Effector memory CD8-positive, alpha-beta T cell (primary cell): ENCODE results near the gene CHD2.

Experiments used
- ATAC-seq: fragments of 150-1000 bp; cut with Tn5 transposase; replicated peaks from 2 replicates; pipeline ENCODE4 v1.10.0; 2021; ENCODE audit warnings: mild to moderate bottlenecking, moderate library complexity
- DNase-seq, 3 experiments: peaks; one replicate each; pipeline ENCODE4 v3.0.0; 2021
- H3K27ac Mint-ChIP-seq, 2 donors: one replicate each; pipeline ENCODE4 v1.8.0; 2022; ENCODE audit warnings: mild to moderate bottlenecking in 2 of 2, mixed read lengths in 2 of 2, moderate library complexity in 2 of 2
- H3K27me3 Mint-ChIP-seq, 2 donors: one replicate each; pipeline ENCODE4 v1.8.0; 2022; ENCODE audit warnings: mixed read lengths in 2 of 2
- H3K36me3 Mint-ChIP-seq: one replicate; pipeline ENCODE4 v1.8.0; 2022; ENCODE audit warnings: mild to moderate bottlenecking, moderate library complexity, mixed read lengths; ENCODE audit not compliant: insufficient read depth
- H3K4me1 Mint-ChIP-seq, 2 donors: one replicate each; pipeline ENCODE4 v1.8.0; 2022; ENCODE audit warnings: low read depth in 2 of 2, mixed read lengths in 2 of 2
- H3K4me3 Mint-ChIP-seq, 2 donors: one replicate each; pipeline ENCODE4 v1.8.0; 2022; ENCODE audit warnings: mild to moderate bottlenecking in 2 of 2, mixed read lengths in 2 of 2, moderate library complexity in 2 of 2
- H3K9me3 Mint-ChIP-seq, 2 donors: one replicate each; pipeline ENCODE4 v1.8.0; 2022; ENCODE audit warnings: mixed read lengths in 2 of 2

CHD2 gene

GRCh38 chr15:92974183-92974915 lies 74.2 kb downstream of the CHD2 start:
- DNase-seq (no peak), ATAC-seq (no peak)
- Mint-ChIP-seq H3K36me3 (peaks cover 70% of the 10 kb centered on the region), H3K27ac (peak overlapping the region; percentile 7 to 82), H3K27me3 (no peaks in the 10 kb centered on the region), H3K4me3 (no peak overlapping the region), H3K9me3 (no peaks in the 10 kb centered on the region), H3K4me1 (peaks cover 9 to 40% of the 10 kb centered on the region in 2 donors)

GRCh38 chr15:92979011-92979701 lies 79.0 kb downstream of the CHD2 start:
- DNase-seq (no peak), ATAC-seq (no peak)
- peaks cover 9 to 23% of the 10 kb centered on the region in 2 donors for H3K4me1 Mint-ChIP-seq
- peaks cover 22% of the 10 kb centered on the region for H3K36me3 Mint-ChIP-seq
- no peaks in the 10 kb centered on the region for H3K9me3 Mint-ChIP-seq
- no peak overlapping the region for H3K4me3 Mint-ChIP-seq
- peak overlapping the region; percentile 27 to 85 for H3K27ac Mint-ChIP-seq
- no peaks in the 10 kb centered on the region for H3K27me3 Mint-ChIP-seq

GRCh38 chr15:92981333-92981732 lies 81.2 kb downstream of the CHD2 start:
- DNase-seq, result no peak

GRCh38 chr15:92984161-92984560 lies 84.0 kb downstream of the CHD2 start:
- peaks cover 37% of the 10 kb centered on the region for H3K36me3 Mint-ChIP-seq
- DNase-seq (no peak), ATAC-seq (no peak)
- peak overlapping the region; percentile 7 to 12 for H3K27ac Mint-ChIP-seq
- no peak overlapping the region for H3K4me3 Mint-ChIP-seq
- peaks cover 9 to 16% of the 10 kb centered on the region in 2 donors for H3K4me1 Mint-ChIP-seq
- H3K9me3 Mint-ChIP-seq, result no peaks in the 10 kb centered on the region
- no peaks in the 10 kb centered on the region for H3K27me3 Mint-ChIP-seq

More at GRCh38 chr15:92981333-92981732, 81.2 kb downstream of the CHD2 start:
- ATAC-seq, result no peak
- Mint-ChIP-seq H3K9me3 (no peaks in the 10 kb centered on the region), H3K27ac (no peak overlapping the region), H3K36me3 (peaks cover 15% of the 10 kb centered on the region), H3K27me3 (no peaks in the 10 kb centered on the region), H3K4me1 (peaks cover 12 to 14% of the 10 kb centered on the region in 2 donors), H3K4me3 (no peak overlapping the region)

GRCh38 chr15:92989470-92989869 lies 89.3 kb downstream of the CHD2 start:
- DNase-seq, result no peak
- Mint-ChIP-seq H3K27ac (peak overlapping the region; percentile 24 to 75), H3K4me1 (peaks cover 17 to 33% of the 10 kb centered on the region in 2 donors), H3K27me3 (no peaks in the 10 kb centered on the region), H3K36me3 (peaks cover 83% of the 10 kb centered on the region), H3K4me3 (no peak overlapping the region), H3K9me3 (no peaks in the 10 kb centered on the region)
- ATAC-seq, result no peak

GRCh38 chr15:92990031-92990430 lies 89.9 kb downstream of the CHD2 start:
- Mint-ChIP-seq H3K9me3 (no peaks in the 10 kb centered on the region), H3K4me3 (no peak overlapping the region), H3K27ac (peak overlapping the region in 1 of 2 donors; percentile 24), H3K27me3 (no peaks in the 10 kb centered on the region), H3K4me1 (peaks cover 17 to 36% of the 10 kb centered on the region in 2 donors), H3K36me3 (peaks cover 86% of the 10 kb centered on the region)
- ATAC-seq (no peak), DNase-seq (no peak)

- Mint-ChIP-seq H3K27me3 (no peaks in the 10 kb centered on the region), H3K4me3 (no peak overlapping the region), H3K36me3 (peaks cover 90% of the 10 kb centered on the region), H3K4me1 (peaks cover 12 to 31% of the 10 kb centered on the region in 2 donors), H3K27ac (peak overlapping the region; percentile 23 to 88), H3K9me3 (no peaks in the 10 kb centered on the region)
- no peak for ATAC-seq
- DNase-seq, result no peak
These were observed 92.6 kb downstream of the CHD2 start for GRCh38 chr15:92992720-92993119.

GRCh38 chr15:92997821-92998220 lies 97.7 kb downstream of the CHD2 start:
- no peak for ATAC-seq
- H3K36me3 Mint-ChIP-seq, result peaks cover 89% of the 10 kb centered on the region

GRCh38 chr15:93001156-93001555 lies 101.0 kb downstream of the CHD2 start:
- H3K9me3 Mint-ChIP-seq, result no peaks in the 10 kb centered on the region
- no peak for ATAC-seq
- H3K4me3 Mint-ChIP-seq, result no peak overlapping the region
- peaks cover 95% of the 10 kb centered on the region for H3K36me3 Mint-ChIP-seq
- H3K27me3 Mint-ChIP-seq, result no peaks in the 10 kb centered on the region
- DNase-seq, result no peak
- peaks cover 3 to 10% of the 10 kb centered on the region in 2 donors for H3K4me1 Mint-ChIP-seq
- H3K27ac Mint-ChIP-seq, result peak overlapping the region in 1 of 2 donors; percentile 32

More at GRCh38 chr15:92997821-92998220, 97.7 kb downstream of the CHD2 start:
- H3K27ac Mint-ChIP-seq, result peak overlapping the region; percentile 17 to 81
- no peak for DNase-seq
- no peak overlapping the region for H3K4me3 Mint-ChIP-seq
- H3K9me3 Mint-ChIP-seq, result no peaks in the 10 kb centered on the region
- peaks cover 5 to 15% of the 10 kb centered on the region in 2 donors for H3K4me1 Mint-ChIP-seq
- H3K27me3 Mint-ChIP-seq, result no peaks in the 10 kb centered on the region

- Mint-ChIP-seq H3K9me3 (no peaks in the 10 kb centered on the region), H3K27me3 (no peaks in the 10 kb centered on the region), H3K27ac (peak overlapping the region; percentile 24 to 32), H3K4me1 (peaks cover 3 to 14% of the 10 kb centered on the region in 2 donors), H3K4me3 (no peak overlapping the region), H3K36me3 (peaks cover 95% of the 10 kb centered on the region)
- ATAC-seq, result no peak
- DNase-seq, result no peak
These were observed 101.8 kb downstream of the CHD2 start for GRCh38 chr15:93001881-93002280.

- ATAC-seq (no peak), DNase-seq (no peak)
- no peak overlapping the region for H3K4me3 Mint-ChIP-seq
- H3K9me3 Mint-ChIP-seq, result no peaks in the 10 kb centered on the region
- H3K4me1 Mint-ChIP-seq, result peaks cover 6 to 10% of the 10 kb centered on the region in 2 donors
- H3K27me3 Mint-ChIP-seq, result no peaks in the 10 kb centered on the region
- H3K27ac Mint-ChIP-seq, result peak overlapping the region in 1 of 2 donors; percentile 7
- peaks cover 91% of the 10 kb centered on the region for H3K36me3 Mint-ChIP-seq
These were observed 105.0 kb downstream of the CHD2 start for GRCh38 chr15:93005133-93005532.

GRCh38 chr15:93007994-93008393 lies 107.9 kb downstream of the CHD2 start:
- ATAC-seq (no peak), DNase-seq (no peak)
- H3K9me3 Mint-ChIP-seq, result no peaks in the 10 kb centered on the region
- peak overlapping the region in 1 of 2 donors; percentile 44 for H3K27ac Mint-ChIP-seq
- no peaks in the 10 kb centered on the region for H3K27me3 Mint-ChIP-seq
- peaks cover 93% of the 10 kb centered on the region for H3K36me3 Mint-ChIP-seq
- H3K4me3 Mint-ChIP-seq, result no peak overlapping the region
- H3K4me1 Mint-ChIP-seq, result peaks cover 9 to 14% of the 10 kb centered on the region in 2 donors

GRCh38 chr15:93012786-93013185 lies 112.7 kb downstream of the CHD2 start:
- Mint-ChIP-seq H3K27me3 (no peaks in the 10 kb centered on the region), H3K4me1 (peaks cover 6 to 15% of the 10 kb centered on the region in 2 donors), H3K9me3 (no peaks in the 10 kb centered on the region), H3K27ac (peak overlapping the region in 1 of 2 donors; percentile 8), H3K36me3 (peaks cover 100% of the 10 kb centered on the region), H3K4me3 (no peak overlapping the region)
- ATAC-seq (no peak), DNase-seq (no peak)

GRCh38 chr15:93017526-93017925 lies 117.4 kb downstream of the CHD2 start:
- no peaks in the 10 kb centered on the region for H3K27me3 Mint-ChIP-seq

More at GRCh38 chr15:93017526-93017925, 117.4 kb downstream of the CHD2 start:
- H3K4me1 Mint-ChIP-seq, result peaks cover 22 to 36% of the 10 kb centered on the region in 2 donors
- H3K27ac Mint-ChIP-seq, result peak overlapping the region; percentile 7 to 88
- DNase-seq, result no peak
- H3K9me3 Mint-ChIP-seq, result no peaks in the 10 kb centered on the region
- peaks cover 98% of the 10 kb centered on the region for H3K36me3 Mint-ChIP-seq
- H3K4me3 Mint-ChIP-seq, result no peak overlapping the region
- no peak for ATAC-seq
